HG03045 (cell line): ENCODE data around the gene ZMYM3.

Experiments
- ATAC-seq: cut with Tn5 transposase; IDR thresholded peaks from one replicate; pipeline ENCODE4 v1.9.1; 2021; ENCODE audit warnings: mild to moderate bottlenecking, moderate library complexity; ENCODE audit not compliant: unreplicated experiment

Gene ZMYM3

DNA sequence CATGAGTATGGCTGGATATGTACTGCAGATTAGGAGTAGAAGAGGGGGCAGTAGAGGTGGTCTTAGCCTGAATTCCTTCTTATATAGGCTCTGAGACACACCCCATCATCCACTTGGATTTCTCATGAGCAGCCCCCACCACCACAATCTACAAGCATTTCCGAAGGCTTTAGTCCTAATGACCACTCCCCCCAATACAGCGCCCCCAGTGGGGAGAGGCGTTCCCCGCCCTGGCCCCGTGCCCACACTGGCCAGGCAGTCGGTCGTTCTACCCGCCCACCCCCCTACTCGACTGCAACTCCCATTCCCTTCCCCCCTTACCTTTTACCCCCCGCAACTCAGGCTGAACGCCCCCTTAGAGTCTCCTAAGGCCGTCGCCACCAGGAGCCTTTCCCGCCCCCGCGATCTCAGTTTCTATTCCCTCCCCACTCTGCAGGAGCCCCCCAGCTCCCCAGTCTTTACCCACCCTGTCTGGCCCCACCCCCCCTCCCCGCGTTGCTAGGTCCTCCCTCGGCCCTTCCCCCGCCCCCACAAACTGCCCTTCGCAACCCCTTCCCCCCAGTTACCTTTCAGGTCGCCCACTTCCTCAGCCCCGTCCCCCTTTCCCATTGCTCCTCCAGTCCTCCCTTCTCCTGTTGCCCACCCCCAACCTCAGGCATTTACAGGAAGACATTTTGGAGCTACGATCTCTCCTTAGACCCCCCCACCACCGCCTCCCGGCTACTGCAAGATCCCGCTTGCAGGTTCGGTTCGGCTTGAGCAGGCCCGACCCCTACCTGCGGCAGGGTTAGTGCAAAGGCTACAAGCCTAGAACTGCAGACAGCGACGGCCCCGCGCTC lies 468 bp downstream of the ZMYM3 start:
- ATAC-seq, result no peak

DNA sequence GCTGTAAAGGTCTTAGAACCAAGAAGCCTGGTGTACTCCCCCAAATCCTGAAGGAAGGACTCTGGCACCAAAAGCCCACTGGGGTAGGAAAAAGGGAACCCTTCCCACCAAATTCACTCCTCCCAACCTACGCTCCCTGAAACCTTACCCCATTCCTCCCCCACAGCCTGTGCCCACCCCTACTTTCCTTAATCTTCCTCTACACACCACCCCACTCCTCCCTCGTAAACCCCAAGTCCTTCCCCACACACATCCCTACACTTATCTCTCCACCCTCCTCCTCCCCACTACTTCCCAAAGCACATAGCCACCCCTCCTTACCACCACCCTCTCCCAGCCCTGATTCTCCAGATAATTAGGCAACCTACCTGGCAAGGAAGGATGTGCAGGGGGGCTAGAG lies 1.7 kb downstream of the ZMYM3 start:
- no peak for ATAC-seq

DNA sequence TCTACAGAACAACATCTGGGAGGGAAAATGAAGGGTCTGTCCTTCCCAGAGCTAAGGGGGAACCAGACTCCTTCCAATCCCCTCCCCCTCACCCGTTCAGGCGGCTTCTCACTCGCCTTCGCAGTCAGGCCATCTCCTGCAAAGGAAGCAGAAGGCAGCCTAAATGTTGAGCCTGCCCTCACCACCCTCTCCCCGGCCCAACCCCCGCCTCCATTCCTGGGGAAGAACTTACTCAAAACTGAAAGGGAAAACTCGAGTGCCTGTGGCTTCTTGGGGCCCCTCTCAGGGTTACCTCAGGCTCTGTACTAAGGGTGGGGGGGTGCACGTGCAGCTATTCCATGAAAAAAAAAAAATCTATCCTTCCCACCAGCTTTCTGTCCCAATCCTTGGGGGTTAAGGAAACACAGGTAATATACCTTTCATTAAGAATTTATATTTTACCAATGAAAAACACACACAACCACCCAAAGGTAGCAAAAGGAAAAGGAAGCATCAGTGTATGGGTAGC lies 2.4 kb downstream of the ZMYM3 start:
- no peak for ATAC-seq

DNA sequence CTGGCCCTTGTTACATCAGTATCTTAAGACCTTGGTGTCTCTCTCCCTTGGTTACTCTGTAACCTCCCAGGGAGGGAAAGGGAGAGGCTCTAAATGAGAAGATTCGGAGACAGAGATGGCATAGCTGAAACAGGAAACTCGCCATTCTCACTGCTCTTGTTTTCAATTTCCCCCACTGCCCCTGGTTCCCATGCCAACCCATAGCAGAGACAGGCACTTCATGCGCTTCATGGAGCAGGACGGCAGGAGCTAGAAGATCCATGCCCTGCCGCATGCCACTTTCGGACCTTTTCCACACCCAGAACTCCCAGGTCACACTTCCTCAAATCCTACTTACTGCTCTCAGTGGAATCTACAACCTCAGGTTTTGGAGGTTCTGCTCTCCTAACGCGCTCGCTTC lies 3.1 kb downstream of the ZMYM3 start:
- ATAC-seq, result no peak

DNA sequence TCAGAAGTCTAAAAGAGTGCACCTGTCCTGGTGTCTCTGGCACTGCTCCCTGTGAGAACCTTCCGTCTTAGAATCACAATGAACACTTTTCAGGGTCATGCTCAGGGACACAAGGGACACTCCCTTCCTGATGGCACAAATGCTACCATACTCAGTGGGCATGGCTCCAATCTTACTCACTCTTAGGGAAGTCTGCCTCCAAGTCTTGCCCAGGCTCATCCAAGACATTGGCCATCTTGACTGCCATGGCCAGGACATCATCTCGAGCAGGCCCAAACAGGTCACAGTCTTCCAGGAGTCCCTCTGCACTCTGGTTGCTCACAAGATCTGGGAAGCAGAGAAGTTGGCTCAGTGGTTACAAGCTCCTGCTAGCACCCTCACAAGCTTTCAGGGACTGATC lies 8.8 kb downstream of the ZMYM3 start:
- no peak for ATAC-seq

DNA sequence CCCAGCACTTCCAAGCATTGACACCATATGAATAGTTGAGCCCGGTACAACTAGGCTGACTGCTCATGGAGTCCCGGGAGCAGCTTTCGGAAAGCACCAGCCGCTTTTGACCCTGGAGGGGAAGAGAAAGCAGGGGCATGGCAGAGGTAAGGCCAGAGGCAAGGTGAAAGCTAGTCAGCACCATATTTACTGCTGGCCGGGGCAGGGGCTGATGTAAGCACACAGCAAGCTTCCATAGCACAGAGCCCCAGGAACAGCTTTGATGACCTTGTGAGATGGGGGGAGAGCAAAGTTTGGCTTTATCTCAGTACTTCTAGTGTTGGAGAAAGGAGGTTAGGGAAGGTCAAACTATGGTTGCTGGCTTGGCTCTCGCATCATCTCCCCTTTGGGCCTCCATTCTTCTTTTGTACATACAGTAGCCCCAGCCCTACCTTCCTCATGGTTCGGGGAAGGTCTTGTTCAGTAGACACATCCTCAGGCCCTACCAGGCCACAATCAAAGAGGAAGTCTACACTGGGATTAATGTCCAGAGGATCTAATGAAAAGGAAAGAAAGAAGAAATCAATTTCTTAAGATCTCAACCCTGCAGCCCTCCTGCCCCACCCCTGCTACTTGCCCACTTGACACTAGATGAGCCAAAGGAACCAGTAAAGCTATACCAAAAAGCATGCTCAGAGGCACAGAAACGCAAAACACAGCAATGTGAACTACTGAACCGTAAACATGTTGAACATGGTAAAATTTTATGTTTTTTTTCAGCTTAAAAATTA lies 9.4 kb downstream of the ZMYM3 start:
- no peak for ATAC-seq

DNA sequence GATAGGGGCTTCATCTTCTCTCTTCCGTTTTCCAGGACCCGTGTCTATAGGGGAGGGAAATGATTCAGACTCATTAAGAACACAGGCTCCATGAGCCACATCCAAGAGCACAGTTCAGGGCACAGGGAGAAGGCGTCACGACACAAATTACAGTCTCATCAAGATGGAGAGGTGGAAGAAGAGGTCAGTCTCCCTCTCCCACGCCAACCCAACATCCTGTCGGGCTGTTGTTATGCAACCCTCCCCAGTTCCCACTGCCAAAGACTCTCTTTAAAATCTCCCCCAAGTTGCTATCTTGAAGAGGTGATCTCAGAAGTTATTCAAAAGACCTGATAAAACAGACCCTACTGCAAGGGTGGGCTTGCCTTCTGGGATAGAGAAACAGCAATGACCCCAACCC lies 12.6 kb downstream of the ZMYM3 start:
- ATAC-seq, result no peak

DNA sequence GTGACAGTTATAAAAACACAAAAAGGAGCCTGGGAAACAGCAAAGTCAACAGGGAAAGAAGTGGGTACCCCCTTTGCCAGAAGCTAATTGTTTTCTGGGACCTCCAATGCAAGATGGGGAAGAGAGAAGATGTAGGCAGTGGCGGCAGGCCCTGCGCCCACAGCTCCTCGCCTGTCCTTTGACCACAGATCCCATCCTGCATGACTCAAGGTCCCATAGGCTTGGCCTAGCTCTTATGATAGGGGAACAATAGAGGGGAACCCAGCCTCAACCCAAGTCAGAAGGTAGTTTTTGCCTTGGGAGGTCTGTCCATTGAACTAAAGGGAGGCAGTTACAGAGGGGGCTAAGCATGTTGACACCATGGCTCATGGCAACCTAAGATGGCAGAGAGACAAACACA lies 14.2 kb downstream of the ZMYM3 start:
- ATAC-seq, result no peak

DNA sequence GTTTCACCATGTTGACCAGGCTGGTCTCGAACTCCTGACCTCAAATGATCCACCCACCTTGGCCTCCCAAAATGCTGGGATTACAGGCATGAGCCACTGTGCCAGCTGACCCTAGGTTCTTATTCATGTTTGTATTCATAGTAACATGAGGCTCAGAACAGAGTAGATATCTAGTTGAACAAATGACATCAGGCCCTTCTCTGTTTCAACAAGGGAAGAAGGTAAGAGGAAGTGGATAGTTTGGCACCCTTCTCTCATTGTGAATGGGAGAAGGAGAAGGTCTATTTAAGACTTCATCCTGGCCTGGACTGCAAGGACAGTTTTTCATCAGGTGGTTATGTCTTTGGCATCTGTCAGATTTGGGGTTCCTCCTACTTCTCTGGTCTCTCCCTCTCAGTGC lies 17.1 kb downstream of the ZMYM3 start:
- no peak for ATAC-seq

DNA sequence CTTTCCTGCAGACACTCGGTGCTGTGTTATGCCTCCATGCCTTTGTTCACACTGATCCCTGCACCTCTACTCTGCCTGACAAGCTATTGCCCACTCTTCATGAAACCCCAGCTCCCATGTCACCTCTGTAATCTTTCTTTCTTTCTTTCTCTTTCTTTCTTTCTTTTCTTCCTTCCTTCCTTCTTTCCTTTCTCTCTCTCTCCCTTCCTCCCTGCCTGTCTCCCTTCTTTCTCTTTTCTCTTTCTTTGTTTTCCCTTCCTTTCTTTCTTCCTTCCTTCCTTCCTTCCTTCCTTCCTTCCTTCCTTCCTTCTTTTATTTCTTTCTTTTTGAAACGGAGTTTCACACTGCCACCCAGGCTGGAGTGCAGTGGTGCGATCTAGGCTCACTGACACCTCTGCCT lies 18.5 kb downstream of the ZMYM3 start:
- ATAC-seq, result no peak

DNA sequence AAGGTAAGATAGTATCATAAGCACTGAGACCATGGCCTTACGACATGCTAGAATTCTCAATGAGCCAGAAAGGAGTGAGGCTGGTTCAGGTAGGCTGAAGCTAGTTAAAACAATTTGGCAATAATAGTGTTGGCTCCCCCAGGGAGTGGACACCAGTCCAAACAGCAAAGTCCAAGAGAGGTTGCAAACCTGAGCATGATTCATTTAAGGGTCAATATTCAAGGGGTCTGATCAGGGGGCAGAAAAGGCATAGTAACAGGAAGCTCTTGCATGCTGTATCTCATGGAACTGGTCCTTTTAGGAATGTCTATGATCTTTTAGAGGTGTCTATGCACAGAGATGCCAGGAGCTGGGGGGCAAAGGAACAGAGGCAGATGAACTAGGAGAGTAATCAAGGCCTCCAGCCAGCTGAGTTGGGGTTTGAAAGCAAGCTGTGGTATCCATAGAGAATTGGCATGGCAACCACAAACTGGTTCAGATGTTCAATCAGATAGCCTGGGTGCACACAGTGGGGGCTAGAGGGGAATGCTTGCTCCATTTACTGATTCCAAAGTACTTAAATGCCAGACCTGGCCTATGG lies 25.8 kb downstream of the ZMYM3 start:
- ATAC-seq, result no peak

DNA sequence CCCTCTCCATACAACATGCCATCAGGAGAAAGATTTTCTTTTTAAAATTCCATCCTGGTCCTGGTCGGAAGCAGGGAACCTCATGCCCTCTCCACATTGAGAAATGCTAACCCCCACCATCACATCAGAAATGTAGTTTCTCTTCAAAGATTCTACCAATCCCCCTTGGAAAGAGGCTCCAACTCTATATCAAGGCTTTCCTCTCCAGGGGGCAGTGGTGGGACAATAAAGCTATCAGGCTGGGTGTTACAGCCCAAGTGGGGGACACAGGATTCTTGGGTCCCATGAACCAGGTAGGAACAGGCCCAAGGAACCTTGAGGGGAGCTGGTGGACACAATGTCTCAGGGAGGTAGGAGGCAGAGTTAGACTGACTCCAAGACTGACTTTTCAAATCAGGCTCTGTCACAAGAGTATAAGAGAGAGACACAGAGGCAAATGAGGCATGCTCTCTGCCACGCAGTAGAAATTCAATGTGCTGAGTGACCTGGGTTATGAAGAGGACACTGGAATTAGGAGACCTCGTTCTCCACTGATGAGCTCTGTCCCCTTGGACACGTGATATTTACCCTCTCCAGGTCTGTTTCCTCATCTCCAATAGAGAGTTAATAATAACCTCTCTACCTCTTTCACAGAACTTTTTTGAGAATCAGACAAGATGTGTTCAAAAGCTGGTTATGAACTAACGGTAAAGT lies 26.4 kb downstream of the ZMYM3 start:
- no peak for ATAC-seq

DNA sequence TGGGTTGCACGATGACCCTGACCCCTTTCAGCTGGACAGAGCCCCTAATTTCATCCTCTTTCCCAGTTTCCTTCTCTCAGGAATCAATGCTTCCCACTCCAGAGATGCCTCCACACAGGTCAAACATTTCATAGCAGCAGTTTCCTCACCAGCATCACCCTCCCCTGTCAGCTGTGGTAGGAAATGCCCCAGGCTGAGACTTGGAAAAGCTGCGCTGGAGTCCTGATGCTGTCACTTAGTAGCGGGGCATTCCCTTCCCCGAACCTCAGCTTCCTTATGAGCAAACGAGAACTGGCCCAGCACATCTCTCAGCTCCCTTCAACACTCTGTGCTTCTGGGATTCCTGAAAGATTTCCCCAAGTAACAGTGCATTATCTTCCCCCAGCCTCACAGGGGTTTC lies 28.3 kb downstream of the ZMYM3 start:
- no peak for ATAC-seq

DNA sequence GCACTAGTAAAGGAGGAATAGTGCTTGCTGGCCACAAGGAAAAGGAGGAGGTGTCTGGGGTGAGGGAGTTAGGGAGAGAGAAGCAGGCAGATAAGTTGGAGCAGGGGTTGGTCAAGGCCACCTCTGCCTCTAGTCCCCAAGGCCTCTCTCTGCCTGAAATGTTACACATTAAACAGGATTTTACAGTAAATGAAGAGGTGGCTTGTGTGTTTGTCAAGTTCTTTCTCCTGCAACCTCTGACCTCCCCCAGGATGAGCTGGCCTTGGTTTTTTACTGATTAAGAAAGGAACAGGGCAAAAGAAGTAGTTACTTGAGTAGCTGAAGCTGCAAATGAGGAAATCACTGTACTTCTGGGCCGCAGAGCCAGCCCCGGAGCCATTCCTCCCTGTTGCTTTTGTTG lies 28.9 kb downstream of the ZMYM3 start:
- ATAC-seq, result no peak

DNA sequence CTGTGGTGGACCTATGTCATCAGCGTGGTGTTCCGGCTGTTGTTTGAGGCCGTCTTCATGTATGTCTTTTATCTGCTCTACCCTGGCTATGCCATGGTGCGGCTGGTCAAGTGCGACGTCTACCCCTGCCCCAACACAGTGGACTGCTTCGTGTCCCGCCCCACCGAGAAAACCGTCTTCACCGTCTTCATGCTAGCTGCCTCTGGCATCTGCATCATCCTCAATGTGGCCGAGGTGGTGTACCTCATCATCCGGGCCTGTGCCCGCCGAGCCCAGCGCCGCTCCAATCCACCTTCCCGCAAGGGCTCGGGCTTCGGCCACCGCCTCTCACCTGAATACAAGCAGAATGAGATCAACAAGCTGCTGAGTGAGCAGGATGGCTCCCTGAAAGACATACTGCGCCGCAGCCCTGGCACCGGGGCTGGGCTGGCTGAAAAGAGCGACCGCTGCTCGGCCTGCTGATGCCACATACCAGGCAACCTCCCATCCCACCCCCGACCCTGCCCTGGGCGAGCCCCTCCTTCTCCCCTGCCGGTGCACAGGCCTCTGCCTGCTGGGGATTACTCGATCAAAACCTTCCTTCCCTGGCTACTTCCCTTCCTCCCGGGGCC lies 29.7 kb downstream of the ZMYM3 start:
- no peak for ATAC-seq

DNA sequence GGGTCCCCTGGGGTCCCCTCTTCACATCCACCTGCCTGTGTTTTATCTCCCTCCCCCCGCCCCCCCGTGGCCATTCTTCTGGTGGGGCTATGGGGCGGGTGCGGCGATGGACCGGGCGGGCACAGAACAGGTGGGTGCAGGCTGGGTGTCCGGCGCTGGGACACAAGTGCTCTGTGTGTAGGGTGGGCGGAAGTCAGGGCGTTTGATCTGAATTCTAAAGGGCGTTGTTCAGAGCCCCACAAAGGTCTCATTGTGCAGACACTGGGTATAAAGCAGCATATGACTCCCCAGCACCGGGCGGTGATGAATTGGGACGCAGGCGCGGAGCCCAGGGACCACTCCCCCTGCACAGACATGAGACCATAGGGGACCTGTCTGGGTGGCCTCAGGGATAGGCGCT lies 31.0 kb downstream of the ZMYM3 start, which contains the start of gene GJB1:
Gene GJB1, plus strand, starts transcription at position 296 of the 400 bp plus-strand sequence. CDS start 484 bp downstream, outside the sequence.
- ATAC-seq, result no peak

DNA sequence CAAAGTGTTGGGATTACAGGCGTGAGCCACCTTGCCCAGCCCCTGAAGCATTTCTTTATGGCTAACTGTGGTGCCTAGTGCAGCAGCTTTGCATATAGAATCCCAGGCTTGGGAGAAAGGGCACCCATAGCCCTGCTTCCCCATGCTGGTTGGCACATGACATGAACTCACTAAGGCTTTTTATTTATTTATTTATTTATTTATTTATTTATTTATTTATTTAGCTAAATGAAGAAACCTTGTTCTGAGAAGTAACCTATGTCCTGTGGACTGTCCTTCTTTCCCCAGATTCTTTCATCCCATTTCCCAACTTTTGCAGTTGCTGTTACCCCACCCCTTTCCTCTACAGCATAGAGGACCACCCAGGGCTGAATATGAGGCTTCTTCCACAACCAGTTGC lies 32.8 kb downstream of the ZMYM3 start:
- ATAC-seq, result no peak

DNA sequence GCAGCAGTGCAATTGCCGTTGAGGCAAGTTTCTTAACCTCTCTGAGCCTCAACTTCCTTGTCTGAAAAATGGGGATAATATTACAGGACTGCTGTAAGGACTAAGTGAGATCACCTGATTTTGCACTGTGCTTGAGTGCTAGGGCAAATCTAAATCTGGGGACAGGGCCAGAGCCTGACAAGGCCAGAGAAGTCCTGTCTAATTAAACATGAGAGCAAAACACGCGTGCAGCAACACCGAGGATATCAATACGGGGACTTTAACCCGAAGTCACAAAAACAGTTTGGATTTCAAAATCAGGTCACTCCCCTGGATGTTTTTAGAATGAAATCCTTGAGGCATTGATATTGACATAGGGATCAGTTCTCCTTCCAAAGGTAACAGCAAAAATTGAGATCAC lies 36.6 kb downstream of the ZMYM3 start:
- no peak for ATAC-seq

DNA sequence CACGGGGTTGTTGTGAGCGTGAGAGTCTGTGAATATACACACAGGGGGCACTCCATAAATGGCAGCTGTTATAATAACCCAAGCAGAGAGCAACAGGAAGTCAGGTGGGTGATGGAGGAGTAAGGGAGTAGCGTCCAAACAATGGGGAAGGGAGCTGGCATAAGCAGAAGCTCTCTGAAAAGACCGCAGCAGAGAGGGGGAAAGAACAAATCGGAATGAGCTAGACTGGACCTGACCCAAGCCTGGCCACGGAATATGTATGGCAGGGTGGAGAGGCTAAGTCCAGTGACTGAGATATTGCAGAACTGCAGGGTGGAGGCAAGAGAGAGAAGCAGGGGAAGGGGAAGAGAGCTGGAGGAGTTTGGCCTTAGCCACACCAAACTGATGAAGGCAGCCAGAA lies 37.5 kb downstream of the ZMYM3 start:
- no peak for ATAC-seq

DNA sequence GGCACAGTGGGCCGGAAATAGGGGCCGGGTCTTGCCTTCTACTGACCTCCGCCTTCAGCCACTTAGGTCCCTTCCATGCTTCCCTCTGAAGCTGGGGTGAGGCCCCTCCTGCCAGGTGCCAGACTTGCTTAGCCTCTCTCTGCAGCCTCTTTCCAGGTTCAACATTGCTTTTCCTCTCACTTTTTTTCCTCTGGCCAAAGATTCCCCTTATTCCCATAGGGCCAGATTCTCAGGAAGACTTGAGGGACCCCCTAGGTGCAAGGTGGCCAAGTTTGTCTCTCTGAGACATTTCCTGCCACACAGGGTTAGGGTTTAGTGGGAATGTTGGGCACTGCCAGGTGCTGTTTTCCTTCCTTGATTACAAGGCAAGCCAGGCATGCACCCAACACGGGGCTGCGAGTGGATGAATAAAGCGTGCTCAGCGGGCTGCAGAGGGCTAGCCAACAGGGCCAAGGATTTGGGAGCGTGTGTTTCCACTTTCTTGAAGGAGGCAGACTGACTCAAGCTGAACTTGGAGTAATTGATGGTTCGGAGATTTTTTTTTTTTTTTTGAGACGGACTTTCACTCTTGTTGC lies 38.5 kb downstream of the ZMYM3 start:
- ATAC-seq, result no peak
